ENCODE results near the gene KARS1. TPM values are rescaled to one million over a fixed set of nuclear protein-coding genes. Genes with fewer than 3 reads are reported as not detected.

Gene KARS1
- total RNA-seq, 1 donor from 2014 or later, result 82.0 TPM

DNA sequence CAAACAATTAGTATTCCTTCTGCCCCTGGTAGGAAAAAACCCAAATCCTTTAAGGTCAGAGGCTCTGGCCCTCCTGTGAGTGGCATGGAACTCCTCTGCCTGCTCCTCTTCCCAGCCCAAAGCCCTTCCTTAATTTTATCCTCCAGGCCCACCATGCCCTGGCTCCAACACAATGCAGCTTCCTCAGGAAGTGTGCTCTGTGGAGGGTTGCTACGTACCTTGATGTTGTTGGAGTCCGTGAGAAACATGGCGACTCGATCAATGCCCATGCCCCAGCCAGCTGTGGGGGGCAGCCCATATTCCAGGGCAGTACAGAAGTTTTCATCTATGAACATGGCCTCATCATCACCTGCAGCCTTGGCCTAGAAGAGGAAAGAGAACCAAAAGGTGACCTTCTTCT is 19.1 kb downstream of the KARS1 start:
- Histone ChIP-seq H3K27me3 (no peaks in the 10 kb centered on the region), H3K36me3 (peaks cover 0 to 68% of the 10 kb centered on the region in 2 donors), H3K4me3 (no peak overlapping the region), H3K4me1 (no peaks in the 10 kb centered on the region), H3K27ac (no peak overlapping the region), H3K9me3 (no peaks in the 10 kb centered on the region)
- intact Hi-C loops (cut with DNase I), result loop anchor here (2.0 to 10.0 kb wide), 2 partner anchors 28 to 164 kb away; partner anchors contain the start of gene TMEM170A
- TF ChIP-seq POLR2A (IDR thresholded peaks at IDR 0.05), result no peak
- TF ChIP-seq, protein P1, sequence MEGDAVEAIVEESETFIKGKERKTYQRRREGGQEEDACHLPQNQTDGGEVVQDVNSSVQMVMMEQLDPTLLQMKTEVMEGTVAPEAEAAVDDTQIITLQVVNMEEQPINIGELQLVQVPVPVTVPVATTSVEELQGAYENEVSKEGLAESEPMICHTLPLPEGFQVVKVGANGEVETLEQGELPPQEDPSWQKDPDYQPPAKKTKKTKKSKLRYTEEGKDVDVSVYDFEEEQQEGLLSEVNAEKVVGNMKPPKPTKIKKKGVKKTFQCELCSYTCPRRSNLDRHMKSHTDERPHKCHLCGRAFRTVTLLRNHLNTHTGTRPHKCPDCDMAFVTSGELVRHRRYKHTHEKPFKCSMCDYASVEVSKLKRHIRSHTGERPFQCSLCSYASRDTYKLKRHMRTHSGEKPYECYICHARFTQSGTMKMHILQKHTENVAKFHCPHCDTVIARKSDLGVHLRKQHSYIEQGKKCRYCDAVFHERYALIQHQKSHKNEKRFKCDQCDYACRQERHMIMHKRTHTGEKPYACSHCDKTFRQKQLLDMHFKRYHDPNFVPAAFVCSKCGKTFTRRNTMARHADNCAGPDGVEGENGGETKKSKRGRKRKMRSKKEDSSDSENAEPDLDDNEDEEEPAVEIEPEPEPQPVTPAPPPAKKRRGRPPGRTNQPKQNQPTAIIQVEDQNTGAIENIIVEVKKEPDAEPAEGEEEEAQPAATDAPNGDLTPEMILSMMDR (IDR thresholded peaks at IDR 0.05), result no peak
- DNase-seq (ENCODE audit: extremely low spot score in 2 of 2), result no peak

GRCh38 chr16:75627851-75628250 is 19.6 kb downstream of the KARS1 start:
- peaks cover 0 to 63% of the 10 kb centered on the region in 2 donors for H3K36me3 ChIP-seq

GRCh38 chr16:75626806-75627205 is 20.7 kb downstream of the KARS1 start:
- H3K4me1 ChIP-seq, result peaks cover 8% of the 10 kb centered on the region
- no peaks in the 10 kb centered on the region for H3K9me3 ChIP-seq
- TF ChIP-seq, protein P1 (IDR thresholded peaks at IDR 0.05), result no peak
- no peak for TF ChIP-seq POLR2AphosphoS5 (IDR thresholded peaks at IDR 0.05; ENCODE audit: insufficient read depth in 1 of 2, low read depth in 1 of 2)
- no peak for TF ChIP-seq POLR2A (IDR thresholded peaks at IDR 0.05)
- H3K27ac ChIP-seq, result no peak overlapping the region
- H3K27me3 ChIP-seq, result no peaks in the 10 kb centered on the region
- H3K4me3 ChIP-seq, result no peak overlapping the region
- DNase-seq (ENCODE audit: extremely low spot score in 2 of 2), result no peak
- H3K36me3 ChIP-seq, result peaks cover 0 to 53% of the 10 kb centered on the region in 2 donors
- intact Hi-C loops (cut with DNase I), result loop anchor here (10.0 kb wide), 1 partner anchor 162 kb away; the partner anchor contains the start of gene TMEM170A

More at GRCh38 chr16:75627851-75628250, 19.6 kb downstream of the KARS1 start:
- Histone ChIP-seq H3K27me3 (no peaks in the 10 kb centered on the region), H3K9me3 (no peaks in the 10 kb centered on the region), H3K4me3 (no peak overlapping the region), H3K27ac (no peak overlapping the region), H3K4me1 (no peaks in the 10 kb centered on the region)
- DNase-seq (ENCODE audit: extremely low spot score in 2 of 2), result no peak
- TF ChIP-seq, protein P1 (IDR thresholded peaks at IDR 0.05), result no peak
- TF ChIP-seq POLR2AphosphoS5 (IDR thresholded peaks at IDR 0.05; ENCODE audit: insufficient read depth in 1 of 2, low read depth in 1 of 2) (no peak), POLR2A (IDR thresholded peaks at IDR 0.05) (no peak)
- intact Hi-C loops (cut with DNase I), result loop anchor here (2.0 to 10.0 kb wide), 2 partner anchors 29 to 163 kb away; partner anchors contain the start of gene TMEM170A

DNA sequence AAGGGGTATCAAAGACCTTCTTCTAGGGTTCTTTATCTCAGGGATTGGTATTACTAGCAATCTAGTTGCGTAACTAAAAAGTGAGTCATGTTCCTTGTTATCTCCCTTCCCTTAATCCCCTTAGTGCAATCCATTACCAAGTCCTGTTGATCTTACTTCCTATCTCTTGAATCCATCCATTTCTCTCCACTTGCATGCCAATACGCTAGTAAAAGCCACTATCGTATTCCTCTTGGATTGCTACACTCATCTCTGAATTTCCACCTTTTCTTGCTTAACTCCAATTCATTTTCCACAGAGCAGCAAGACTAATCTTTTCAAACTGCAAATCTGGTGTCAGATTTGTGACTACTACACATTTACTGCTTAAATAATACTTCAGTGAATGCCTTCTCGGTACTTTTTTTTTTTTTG is 22.5 kb downstream of the KARS1 start:
- Histone ChIP-seq H3K27ac (no peak overlapping the region), H3K4me1 (peaks cover 22% of the 10 kb centered on the region), H3K9me3 (no peaks in the 10 kb centered on the region), H3K36me3 (peaks cover 0 to 39% of the 10 kb centered on the region in 2 donors), H3K27me3 (no peaks in the 10 kb centered on the region), H3K4me3 (no peak overlapping the region)
- intact Hi-C loops (cut with DNase I), result loop anchor here (5.0 to 10.0 kb wide), 2 partner anchors 58 to 160 kb away; partner anchors contain the start of genes GABARAPL2 and TMEM170A
- TF ChIP-seq POLR2A (IDR thresholded peaks at IDR 0.05) (no peak), POLR2AphosphoS5 (IDR thresholded peaks at IDR 0.05; ENCODE audit: insufficient read depth in 1 of 2, low read depth in 1 of 2) (no peak)
- TF ChIP-seq, protein P1 (IDR thresholded peaks at IDR 0.05), result no peak
- no peak for DNase-seq (ENCODE audit: extremely low spot score in 2 of 2)
